ENCODE measurements around the gene GSTK1.

GRCh38 chr7:143240291-143241168, 22.7 kb upstream of the GSTK1 start:
- TF ChIP-seq CTCF (IDR thresholded peaks at IDR 0.05) (peak; percentile 68 to 97 (median 92)), POLR2A (IDR thresholded peaks at IDR 0.05) (no peak)
